ENCODE measurements around the gene DHRS9.

GRCh38 chr2:169026056-169026455 lies 43.3 kb upstream of the DHRS9 start:
- TF ChIP-seq CTCF (optimal IDR thresholded peaks at IDR 0.05 in 1 of 3, IDR thresholded peaks at IDR 0.05 in 1 of 3, conservative IDR thresholded peaks at IDR 0.05 in 1 of 3; ENCODE audit: extremely low read depth in 1 of 3, insufficient read depth in 2 of 3, low read length in 3 of 3) (no peak), EZH2 (IDR thresholded peaks at IDR 0.05; ENCODE audit: low read length) (no peak)
